Peyer's patch (tissue), 4 donors: ENCODE data around the gene APEH. TPM values are rescaled to one million over a fixed set of nuclear protein-coding genes. Genes with fewer than 3 reads are reported as not detected.

Source experiments
- DNase-seq, 3 donors: peaks; one replicate each; pipeline ENCODE4 v3.0.0-alpha.2; 2017 to 2019
- H3K27ac ChIP-seq, 4 donors: fragments of 200-600 bp; sonication (generic); one replicate each; pipeline ENCODE4 v1.5.1; 2016 to 2019
- H3K27me3 ChIP-seq, 2 donors: fragments of 200-600 bp; sonication (generic); one replicate each; pipeline ENCODE4 v1.5.1; 2019
- H3K36me3 ChIP-seq, 3 donors: fragments of 200-600 bp; sonication (generic); one replicate each; pipeline ENCODE4 v1.5.1; 2016 to 2019
- H3K4me1 ChIP-seq, 4 donors: fragments of 200-600 bp; sonication (generic); one replicate each; pipeline ENCODE4 v1.5.1; 2016 to 2019
- H3K4me3 ChIP-seq, 4 donors: fragments of 200-600 bp; sonication (generic); 1 replicate in 3 of 4; 2 replicates in 1 of 4; pipeline ENCODE4 v1.5.1; 2016 to 2019; ENCODE audit warnings: mild to moderate bottlenecking in 1 of 4
- H3K9me3 ChIP-seq, 4 donors: fragments of 200-600 bp; sonication (generic); one replicate each; pipeline ENCODE4 v1.5.1; 2016 to 2019; ENCODE audit warnings: mild to moderate bottlenecking in 1 of 4
- POLR2A ChIP-seq, 2 donors: fragments of 450-650 bp; IDR thresholded peaks; one replicate each; pipeline ENCODE4 v1.5.1; 2017; ENCODE audit warnings: antibody characterized with exemption in 2 of 2, mild to moderate bottlenecking in 2 of 2, moderate library complexity in 2 of 2
- total RNA-seq, 4 donors: library from RNA; depleted of rRNA; stranded (reverse); fragments of >200 nt; gene quantifications; one replicate each; pipeline ENCODE4 v1.1.0, GENCODE V29; 2016
- TF ChIP-seq, protein P1 (sequence below), 6 experiments: fragments of 450-650 bp in 4 of 6; fragments of 200-600 bp in 2 of 6; sonication (generic) in 1 of 6; IDR thresholded peaks; one replicate each; pipeline ENCODE4 v1.5.1; 2017 to 2019; ENCODE audit warnings: antibody characterized with exemption in 6 of 6, mild to moderate bottlenecking in 3 of 6, moderate library complexity in 1 of 6

The APEH gene
- total RNA-seq, 4 donors from 2014 or later: 99.0 to 170 (median 119) TPM

DNA sequence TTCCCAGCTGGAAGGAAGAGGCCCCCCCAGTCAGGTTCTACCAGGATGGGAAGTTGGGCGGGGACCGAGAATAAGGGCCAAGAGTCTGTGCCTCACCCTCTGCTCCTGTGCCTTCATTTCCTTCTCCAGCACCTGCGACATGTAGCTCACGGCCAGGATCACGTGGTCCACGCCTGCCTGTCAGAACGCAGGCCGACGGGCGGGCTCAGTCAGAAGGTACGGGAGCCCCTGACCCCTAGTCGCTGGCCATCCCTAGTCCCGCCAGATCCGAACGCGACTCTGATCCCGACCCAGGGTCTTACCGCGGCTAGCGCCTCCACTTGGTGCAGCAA, 49.1 kb downstream of the APEH start:
- H3K36me3 ChIP-seq: peaks cover 0 to 40% (median 0%) of the 10 kb centered on the region in 3 donors
- peaks cover 3 to 73% (median 15%) of the 10 kb centered on the region in 4 donors for H3K4me1 ChIP-seq
- peak; percentile 74 to 90 (median 90) for DNase-seq
- H3K9me3 ChIP-seq: no peaks in the 10 kb centered on the region
- H3K27ac ChIP-seq: peak overlapping the region; percentile 96 to 100 (median 98)
- peak overlapping the region; percentile 83 to 99 (median 98) for H3K4me3 ChIP-seq
- no peaks in the 10 kb centered on the region for H3K27me3 ChIP-seq
- TF ChIP-seq, protein P1, sequence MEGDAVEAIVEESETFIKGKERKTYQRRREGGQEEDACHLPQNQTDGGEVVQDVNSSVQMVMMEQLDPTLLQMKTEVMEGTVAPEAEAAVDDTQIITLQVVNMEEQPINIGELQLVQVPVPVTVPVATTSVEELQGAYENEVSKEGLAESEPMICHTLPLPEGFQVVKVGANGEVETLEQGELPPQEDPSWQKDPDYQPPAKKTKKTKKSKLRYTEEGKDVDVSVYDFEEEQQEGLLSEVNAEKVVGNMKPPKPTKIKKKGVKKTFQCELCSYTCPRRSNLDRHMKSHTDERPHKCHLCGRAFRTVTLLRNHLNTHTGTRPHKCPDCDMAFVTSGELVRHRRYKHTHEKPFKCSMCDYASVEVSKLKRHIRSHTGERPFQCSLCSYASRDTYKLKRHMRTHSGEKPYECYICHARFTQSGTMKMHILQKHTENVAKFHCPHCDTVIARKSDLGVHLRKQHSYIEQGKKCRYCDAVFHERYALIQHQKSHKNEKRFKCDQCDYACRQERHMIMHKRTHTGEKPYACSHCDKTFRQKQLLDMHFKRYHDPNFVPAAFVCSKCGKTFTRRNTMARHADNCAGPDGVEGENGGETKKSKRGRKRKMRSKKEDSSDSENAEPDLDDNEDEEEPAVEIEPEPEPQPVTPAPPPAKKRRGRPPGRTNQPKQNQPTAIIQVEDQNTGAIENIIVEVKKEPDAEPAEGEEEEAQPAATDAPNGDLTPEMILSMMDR (IDR thresholded peaks at IDR 0.05): no peak
- peak in 1 of 2 donors; percentile 40 for TF ChIP-seq POLR2A (IDR thresholded peaks at IDR 0.05)

DNA sequence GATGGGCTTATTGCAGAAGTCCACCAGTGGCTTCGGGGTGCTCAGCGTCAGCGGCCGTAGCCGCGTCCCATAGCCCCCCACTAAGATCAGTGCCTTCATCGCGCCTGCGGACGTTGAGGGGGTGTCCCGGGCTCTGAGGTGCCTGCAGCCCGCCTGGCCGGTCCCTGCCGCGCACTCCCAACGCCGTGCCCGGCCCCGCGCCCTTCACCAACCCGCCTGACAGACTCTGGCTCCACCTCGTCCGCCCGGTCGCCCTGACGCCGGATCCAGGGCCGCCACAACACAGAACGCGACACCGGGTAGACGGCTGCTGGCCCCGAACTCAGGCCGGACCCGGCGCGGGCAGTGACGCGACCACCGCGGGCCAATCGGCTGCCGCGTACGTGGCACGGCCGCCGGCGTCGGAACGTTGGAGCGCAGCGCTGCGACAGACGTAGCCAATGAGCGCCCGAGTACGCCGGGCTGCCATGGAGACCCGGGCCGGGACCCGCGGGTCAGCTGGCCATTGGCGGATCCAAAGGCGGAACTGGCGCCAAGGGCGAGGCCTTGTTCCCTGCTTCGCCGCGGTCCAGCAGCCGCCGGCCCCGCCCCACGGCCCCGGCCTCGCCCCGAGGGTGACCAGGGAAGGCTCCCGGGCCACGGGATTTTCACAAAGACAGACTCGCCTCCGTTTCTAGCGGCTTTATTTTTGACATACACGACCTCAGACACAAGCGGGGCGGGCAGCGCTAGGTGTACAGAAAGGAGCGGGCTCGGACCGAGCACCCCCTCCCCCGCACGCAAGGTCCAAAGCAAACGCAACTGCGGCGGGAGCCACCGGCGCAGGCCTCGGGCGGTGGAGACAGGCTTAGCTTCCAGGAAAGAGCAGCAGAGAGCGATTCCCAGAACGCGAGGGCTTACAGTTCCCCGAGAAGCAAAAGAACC, 49.7 kb downstream of the APEH start, which contains the start of gene GMPPB:
Gene GMPPB, minus strand, starts transcription at position 324 of the 924 bp plus-strand sequence. Its CDS starts 225 bp downstream, at position 99.
- Histone ChIP-seq H3K4me1 (peaks cover 3 to 66% (median 13%) of the 10 kb centered on the region in 4 donors), H3K27me3 (no peaks in the 10 kb centered on the region), H3K4me3 (peak within 1 kb of the TSS; percentile 83 to 99 (median 98)), H3K36me3 (peaks cover 0 to 44% (median 0%) of the 10 kb centered on the region in 3 donors), H3K27ac (peak within 1 kb of the TSS; percentile 96 to 100 (median 98)), H3K9me3 (no peaks in the 10 kb centered on the region)
- DNase-seq: peak; percentile 95 to 99 (median 98)
- peak; percentile 61 to 80 for TF ChIP-seq POLR2A (IDR thresholded peaks at IDR 0.05)
- TF ChIP-seq, protein P1 (IDR thresholded peaks at IDR 0.05): no peak

DNA sequence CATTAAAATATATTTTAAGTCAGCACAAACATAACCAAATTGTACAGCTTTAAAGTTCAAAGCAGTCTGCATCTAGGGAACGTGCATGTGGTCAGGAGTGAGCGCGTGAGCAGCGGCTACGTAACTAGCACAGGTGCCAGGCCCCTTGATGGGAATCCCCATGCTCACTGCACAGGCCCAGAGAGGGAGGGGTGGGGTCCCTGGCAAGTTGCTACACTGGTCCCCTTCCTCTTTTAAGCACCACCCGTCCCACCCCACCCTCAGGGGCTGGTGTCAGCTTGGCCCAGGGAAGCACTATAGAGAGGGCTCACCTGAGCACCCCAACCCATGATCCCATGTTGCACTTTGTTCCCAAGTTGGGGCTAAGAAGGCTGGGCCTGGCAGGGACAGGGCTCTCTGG, 50.4 kb downstream of the APEH start:
- peaks cover 3 to 63% (median 11%) of the 10 kb centered on the region in 4 donors for H3K4me1 ChIP-seq
- H3K36me3 ChIP-seq: peaks cover 0 to 51% (median 0%) of the 10 kb centered on the region in 3 donors
- TF ChIP-seq, protein P1 (IDR thresholded peaks at IDR 0.05): no peak
- TF ChIP-seq POLR2A (IDR thresholded peaks at IDR 0.05): no peak
- peak overlapping the region; percentile 96 to 100 (median 98) for H3K27ac ChIP-seq
- H3K9me3 ChIP-seq: no peaks in the 10 kb centered on the region
- H3K27me3 ChIP-seq: no peaks in the 10 kb centered on the region
- peak; percentile 34 to 61 (median 57) for DNase-seq
- peak overlapping the region; percentile 83 to 99 (median 98) for H3K4me3 ChIP-seq

DNA sequence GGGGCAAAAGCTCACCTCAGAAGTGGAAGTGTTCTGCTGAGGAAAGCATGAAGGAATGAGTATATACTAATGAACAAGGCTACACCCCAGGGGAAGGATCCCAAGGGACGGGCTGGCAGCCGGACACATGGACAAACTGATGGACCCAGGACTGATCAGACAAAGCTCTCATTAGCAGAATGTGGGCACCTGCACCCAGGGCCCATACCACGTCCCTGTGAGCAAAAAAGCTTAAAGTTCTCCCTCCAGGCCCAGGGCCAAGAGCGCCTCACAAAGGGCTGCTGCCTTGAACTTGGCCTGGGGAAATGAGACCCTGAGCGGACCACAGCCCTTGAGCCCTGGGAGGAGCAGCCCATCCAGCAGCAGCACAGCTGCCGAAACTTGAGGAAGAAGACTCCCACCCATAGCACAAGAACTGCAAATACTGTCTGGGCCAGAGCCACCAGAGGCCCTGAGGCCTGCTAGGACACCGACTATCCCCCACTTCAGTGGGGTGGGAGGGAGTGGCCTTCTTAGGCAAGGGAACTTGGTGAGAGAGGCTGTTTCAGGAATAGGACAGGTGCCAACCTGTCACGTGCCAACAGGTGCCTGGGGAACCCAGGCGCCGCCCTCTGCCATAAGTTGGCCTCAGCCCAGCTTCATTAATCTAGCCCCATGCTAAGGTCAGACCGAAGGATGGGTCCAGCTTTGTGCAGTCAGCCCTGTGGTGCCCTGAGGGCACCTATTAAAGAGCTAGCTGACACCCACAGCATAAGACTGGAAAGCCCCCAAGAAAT, 51.9 kb downstream of the APEH start:
- peak in 2 of 3 donors; percentile 71 to 78 for DNase-seq
- TF ChIP-seq, protein P1 (IDR thresholded peaks at IDR 0.05): no peak
- TF ChIP-seq POLR2A (IDR thresholded peaks at IDR 0.05): no peak
- H3K9me3 ChIP-seq: no peaks in the 10 kb centered on the region
- H3K27ac ChIP-seq: peak overlapping the region; percentile 31 to 100 (median 66)
- H3K27me3 ChIP-seq: no peaks in the 10 kb centered on the region
- H3K36me3 ChIP-seq: peaks cover 0 to 57% (median 0%) of the 10 kb centered on the region in 3 donors
- peaks cover 3 to 48% (median 11%) of the 10 kb centered on the region in 4 donors for H3K4me1 ChIP-seq
- H3K4me3 ChIP-seq: no peak overlapping the region
